Fibroblast of skin of right quadriceps (primary cell): ENCODE data around the gene LOXL3.
"Not testable (repeated sequence)": the region's sequence is repeated elsewhere in the genome, so short reads cannot be mapped to it uniquely, and the experiment has no call there.

Experiments
- DNase-seq: peaks from one replicate; pipeline ENCODE4 v3.0.0-alpha.2; 2013

The LOXL3 gene

GRCh38 chr2:74572178-74572925, 18.6 kb upstream of the LOXL3 start:
- DNase-seq, result no peak

- DNase-seq, result no peak
Observed at GRCh38 chr2:74571058-74571457, 17.3 kb upstream of the LOXL3 start.

GRCh38 chr2:74569686-74570085, 15.9 kb upstream of the LOXL3 start:
- no peak for DNase-seq

- DNase-seq, result peak; percentile 85
Observed at GRCh38 chr2:74567881-74568280, 14.1 kb upstream of the LOXL3 start.

- peak; percentile 99 for DNase-seq
Observed at GRCh38 chr2:74566754-74567085, 13.0 kb upstream of the LOXL3 start.

GRCh38 chr2:74566076-74566753, 12.5 kb upstream of the LOXL3 start:
- DNase-seq, result no peak

GRCh38 chr2:74564222-74564621, 10.5 kb upstream of the LOXL3 start:
- DNase-seq, result peak; percentile 57

- no peak for DNase-seq
Observed at GRCh38 chr2:74562126-74562775, 8.5 kb upstream of the LOXL3 start.

- not testable (repeated sequence) for DNase-seq
Observed at GRCh38 chr2:74561022-74561421, 7.3 kb upstream of the LOXL3 start.

- no peak for DNase-seq
Observed at GRCh38 chr2:74560591-74560990, 6.8 kb upstream of the LOXL3 start.

- no peak for DNase-seq
Observed at GRCh38 chr2:74559912-74560311, 6.2 kb upstream of the LOXL3 start.

- DNase-seq, result no peak
Observed at GRCh38 chr2:74558284-74559230, 4.8 kb upstream of the LOXL3 start.

- no peak for DNase-seq
Observed at GRCh38 chr2:74556831-74557370, 3.2 kb upstream of the LOXL3 start.

- no peak for DNase-seq
Observed at GRCh38 chr2:74556159-74556558, 2.4 kb upstream of the LOXL3 start.

GRCh38 chr2:74555610-74556103, 1.9 kb upstream of the LOXL3 start:
- DNase-seq, result no peak

GRCh38 chr2:74554820-74555531, 1.2 kb upstream of the LOXL3 start:
- DNase-seq, result peak; percentile 19

- DNase-seq, result no peak
Observed at GRCh38 chr2:74552914-74553811, 579 bp downstream of the LOXL3 start.

GRCh38 chr2:74551942-74552913, 1.5 kb downstream of the LOXL3 start:
- DNase-seq, result no peak

GRCh38 chr2:74551530-74551929, 2.2 kb downstream of the LOXL3 start:
- DNase-seq, result no peak
